Keratinocyte (primary cell): ENCODE measurements around the gene TBP. TPM values are rescaled to one million over a fixed set of nuclear protein-coding genes. Genes with fewer than 3 reads are reported as not detected.
A peak's percentile ranks its signal among the peaks of the same experiment; 100 is the strongest.
"Not testable (repeated sequence)": the region's sequence is repeated elsewhere in the genome, so short reads cannot be mapped to it uniquely, and the experiment has no call there.

Source experiments
- DNase-seq: peaks from one replicate; pipeline ENCODE4 v3.0.0-alpha.2; 2011; ENCODE audit warnings: low read depth, missing footprints, low spot score
- FAIRE-seq: peaks from 2 replicates; lab custom pipeline; 2011; peaks lifted over from hg19 to GRCh38; lab: Jason Lieb, UNC
- H2AFZ ChIP-seq: 2 replicates; pipeline ENCODE4 v1.6.0; 2012; ENCODE audit warnings: low read length, control low read depth, inconsistent platforms; ENCODE audit not compliant: control insufficient read depth
- H3K27ac ChIP-seq: 2 replicates; pipeline ENCODE4 v1.5.1; 2011; ENCODE audit warnings: low read length; ENCODE audit not compliant: control insufficient read depth, insufficient read depth
- H3K27me3 ChIP-seq: 3 replicates; pipeline ENCODE4 v1.6.0; 2011; ENCODE audit warnings: low read length; ENCODE audit not compliant: control insufficient read depth, insufficient read depth; ENCODE audit errors: extremely low read depth
- H3K36me3 ChIP-seq, 2 experiments: 2 replicates in 1 of 2; 3 replicates in 1 of 2; pipeline ENCODE4 v1.5.1; 2011; ENCODE audit warnings: low read length in 2 of 2, mild to moderate bottlenecking in 1 of 2; ENCODE audit not compliant: control insufficient read depth in 2 of 2, insufficient read depth in 2 of 2; ENCODE audit errors: extremely low read depth in 1 of 2
- H3K4me1 ChIP-seq: 3 replicates; pipeline ENCODE4 v1.5.1; 2011; ENCODE audit warnings: low read length; ENCODE audit not compliant: control insufficient read depth, insufficient read depth; ENCODE audit errors: extremely low read depth
- H3K4me2 ChIP-seq: 3 replicates; pipeline ENCODE4 v1.6.0; 2011; ENCODE audit warnings: low read depth, low read length; ENCODE audit not compliant: control insufficient read depth, insufficient read depth; ENCODE audit errors: extremely low read depth
- H3K4me3 ChIP-seq, 3 experiments: fragments of 200-600 bp in 1 of 3; sonication (generic) in 1 of 3; 2 replicates in 2 of 3; 3 replicates in 1 of 3; pipeline ENCODE4 v1.5.1; 2011 to 2016; ENCODE audit warnings: low read length in 3 of 3, mild to moderate bottlenecking in 3 of 3, control low read depth in 2 of 3, inconsistent platforms in 1 of 3, low read depth in 1 of 3, mixed read lengths in 1 of 3, mixed run types in 1 of 3, moderate library complexity in 1 of 3; ENCODE audit not compliant: control insufficient read depth in 2 of 3, insufficient read depth in 2 of 3; ENCODE audit errors: extremely low read depth in 1 of 3
- H3K79me2 ChIP-seq: 2 replicates; pipeline ENCODE4 v1.6.0; 2012; ENCODE audit warnings: low read length; ENCODE audit not compliant: control insufficient read depth, insufficient read depth
- H3K9ac ChIP-seq: 3 replicates; pipeline ENCODE4 v1.6.0; 2011; ENCODE audit warnings: low read length; ENCODE audit not compliant: control insufficient read depth, insufficient read depth; ENCODE audit errors: extremely low read depth
- H3K9me1 ChIP-seq: 3 replicates; pipeline ENCODE4 v1.6.0; 2011; ENCODE audit warnings: low read length; ENCODE audit not compliant: control insufficient read depth, insufficient read depth; ENCODE audit errors: extremely low read depth
- H3K9me3 ChIP-seq: 2 replicates; pipeline ENCODE4 v1.5.1; 2012; ENCODE audit warnings: low read depth, low read length; ENCODE audit not compliant: control insufficient read depth
- H4K20me1 ChIP-seq: 3 replicates; pipeline ENCODE4 v1.6.0; 2011; ENCODE audit warnings: low read length; ENCODE audit not compliant: control insufficient read depth, insufficient read depth; ENCODE audit errors: extremely low read depth
- CTCF ChIP-seq, 3 experiments: IDR thresholded peaks in 1 of 3; conservative IDR thresholded peaks in 1 of 3; optimal IDR thresholded peaks in 1 of 3; 2 replicates in 2 of 3; 3 replicates in 1 of 3; pipeline versions ENCODE3 to v1.5.1; 2011; ENCODE audit warnings: low read length in 3 of 3, mild to moderate bottlenecking in 3 of 3, moderate library complexity in 2 of 3, control low read depth in 1 of 3, inconsistent platforms in 1 of 3; ENCODE audit not compliant: insufficient read depth in 2 of 3; ENCODE audit errors: extremely low read depth in 1 of 3
- EZH2 ChIP-seq: IDR thresholded peaks from one replicate; pipeline ENCODE4 v1.6.1; 2012; ENCODE audit warnings: inconsistent platforms, mild to moderate bottlenecking, low read length, moderate library complexity
- dilution Hi-C: fragments of 300-500 bp; cut with MboI; formaldehyde crosslinking; loops from one replicate; pipeline ENCODE4 v1.7.0; 2020; ENCODE audit warnings: low sequenced_read_pairs; ENCODE audit not compliant: extremely low pct_ligation_motif_present
- polyA plus RNA-seq, 5 experiments: library from polyadenylated mRNA; depleted of rRNA in 3 of 5; stranded (reverse) in 3 of 5; stranded (forward) in 1 of 5; unstranded in 1 of 5; fragments of >200 nt; gene quantifications; 1 replicate in 1 of 5; 2 replicates in 3 of 5; 3 replicates in 1 of 5; pipeline versions ENCODE4 v1.2.1 to v1.2.3, GENCODE V29; 2011 to 2012; ENCODE audit warnings: missing spikeins in 2 of 5, low read depth in 1 of 5, low replicate concordance in 1 of 5

The TBP gene
- polyA plus RNA-seq, 1 donor (not counting 4 experiments of a cell fraction or from before 2014, with no cell fraction given): 17.3 TPM

GRCh38 chr6:170525795-170526194 lies 28.4 kb upstream of the TBP start:
- H3K27ac ChIP-seq: no peak overlapping the region
- no peak overlapping the region for H3K9ac ChIP-seq
- FAIRE-seq (no peak), DNase-seq (no peak)
- no peaks in the 10 kb centered on the region for H3K9me1 ChIP-seq
- TF ChIP-seq EZH2: no peak
- TF ChIP-seq CTCF (optimal IDR thresholded peaks at IDR 0.05 in 1 of 3, IDR thresholded peaks at IDR 0.05 in 1 of 3, conservative IDR thresholded peaks at IDR 0.05 in 1 of 3; ENCODE audit: extremely low read depth in 1 of 3, insufficient read depth in 2 of 3, low read length in 3 of 3): no peak
- H2AFZ ChIP-seq: no peak overlapping the region
- dilution Hi-C loops: no loop called here
- no peaks in the 10 kb centered on the region for H3K27me3 ChIP-seq
- H3K4me3 ChIP-seq: no peak overlapping the region
- H3K9me3 ChIP-seq: no peaks in the 10 kb centered on the region
- no peaks in the 10 kb centered on the region for H3K4me1 ChIP-seq
- no peak overlapping the region for H3K4me2 ChIP-seq
- no peaks in the 10 kb centered on the region for H3K79me2 ChIP-seq
- H3K36me3 ChIP-seq: no peaks in the 10 kb centered on the region
- H4K20me1 ChIP-seq: no peaks in the 10 kb centered on the region

GRCh38 chr6:170527995-170528394 lies 26.2 kb upstream of the TBP start:
- DNase-seq, FAIRE-seq, H3K4me3 ChIP-seq: not testable (repeated sequence)

GRCh38 chr6:170529839-170530469 lies 24.2 kb upstream of the TBP start:
- Histone ChIP-seq H4K20me1 (no peaks in the 10 kb centered on the region), H3K4me2 (no peak overlapping the region), H3K9me3 (no peaks in the 10 kb centered on the region), H3K9ac (no peak overlapping the region), H3K4me1 (no peaks in the 10 kb centered on the region), H3K9me1 (no peaks in the 10 kb centered on the region), H3K27ac (no peak overlapping the region), H3K79me2 (no peaks in the 10 kb centered on the region), H3K4me3 (no peak overlapping the region), H3K36me3 (peaks cover 7 to 14% of the 10 kb centered on the region in 2 experiments), H2AFZ (no peak overlapping the region), H3K27me3 (no peaks in the 10 kb centered on the region)
- FAIRE-seq (peak; percentile 83), DNase-seq (no peak)
- TF ChIP-seq EZH2: no peak
- peak; percentile 83 to 90 (median 89) for TF ChIP-seq CTCF (optimal IDR thresholded peaks at IDR 0.05 in 1 of 3, IDR thresholded peaks at IDR 0.05 in 1 of 3, conservative IDR thresholded peaks at IDR 0.05 in 1 of 3; ENCODE audit: extremely low read depth in 1 of 3, insufficient read depth in 2 of 3, low read length in 3 of 3)
- dilution Hi-C loops: no loop called here

More at GRCh38 chr6:170527995-170528394, 26.2 kb upstream of the TBP start:
- H3K9me1 ChIP-seq, H4K20me1 ChIP-seq, H3K9ac ChIP-seq, H3K79me2 ChIP-seq, dilution Hi-C loops, H3K4me2 ChIP-seq, H2AFZ ChIP-seq, H3K27me3 ChIP-seq, H3K36me3 ChIP-seq, H3K4me1 ChIP-seq, H3K9me3 ChIP-seq, H3K27ac ChIP-seq: not testable (repeated sequence)
